Esophagus squamous epithelium (tissue), 4 donors: ENCODE data around the gene ACTL9.

Source experiments
- CTCF ChIP-seq, 6 experiments: fragments of 450-650 bp in 4 of 6; fragments of 200-600 bp in 2 of 6; sonication (generic) in 2 of 6; IDR thresholded peaks; one replicate each; pipeline ENCODE4 v1.5.1; 2016 to 2019; ENCODE audit warnings: antibody characterized with exemption in 6 of 6, mild to moderate bottlenecking in 4 of 6, moderate library complexity in 4 of 6
- POLR2A ChIP-seq, 4 donors: fragments of 450-650 bp; IDR thresholded peaks; one replicate each; pipeline ENCODE4 v1.6.1; 2017; ENCODE audit warnings: antibody characterized with exemption in 4 of 4, mild to moderate bottlenecking in 4 of 4, moderate library complexity in 3 of 4

- TF ChIP-seq CTCF (IDR thresholded peaks at IDR 0.05) (no peak), POLR2A (IDR thresholded peaks at IDR 0.05) (no peak)
These were observed 7.1 kb upstream of the ACTL9 start for GRCh38 chr19:8705742-8706141.
